ENCODE data around the gene BHLHA15. TPM values are rescaled to one million over a fixed set of nuclear protein-coding genes. Genes with fewer than 3 reads are reported as not detected.

BHLHA15 gene
- total and polyA plus RNA-seq, 9 of the 15 experiments (the other 6 are each of a cell fraction or from before 2014, with no cell fraction given): 0.22 to 2.0 (median 1.1) TPM; not detected in 4

DNA sequence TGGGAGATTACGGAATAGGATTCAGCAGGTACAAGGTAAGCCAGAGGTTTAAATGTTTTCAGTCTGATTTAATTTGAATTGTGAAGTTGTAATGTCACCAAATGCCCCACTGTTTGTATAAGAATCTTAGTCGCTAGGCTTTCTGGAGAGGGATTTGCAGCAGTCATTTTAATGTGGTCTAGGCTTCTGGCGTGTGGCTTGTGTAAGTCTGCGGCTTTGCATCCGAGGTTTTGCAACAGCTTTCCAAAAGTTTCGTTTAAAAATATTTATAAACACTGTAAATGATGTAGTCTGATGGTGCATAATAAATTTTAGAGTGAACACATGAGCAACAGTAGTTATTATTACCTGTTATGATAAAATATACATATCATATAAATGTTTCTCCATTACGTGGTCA is 26.1 kb upstream of the BHLHA15 start:
- no peak for DNase-seq (ENCODE audit: extremely low read depth in 1 of 4, low spot score in 3 of 4)
- CTCF ChIA-PET (ENCODE audit: low intra/inter-chr PET ratio): no interaction called here
- Histone ChIP-seq H2AFZ (ENCODE audit: low read depth, low read length) (no peak overlapping the region), H3K4me2 (ENCODE audit: insufficient read depth, low read length) (no peak overlapping the region), H3K27me3 (ENCODE audit: control insufficient read depth in 2 of 2, insufficient read depth in 2 of 2, low read length in 2 of 2) (no peaks in the 10 kb centered on the region), H4K20me1 (replicated peaks; ENCODE audit: control insufficient read depth, insufficient read depth, low read length) (no peaks in the 10 kb centered on the region), H3K27ac (ENCODE audit: extremely low read depth, low read depth, low read length) (no peak overlapping the region), H3K79me2 (ENCODE audit: control insufficient read depth, insufficient read depth, low read length) (no peaks in the 10 kb centered on the region), H3K9me3 (replicated peaks; ENCODE audit: control insufficient read depth, insufficient read depth, low read depth, low read length) (no peaks in the 10 kb centered on the region), H3K4me1 (replicated peaks in 1 of 2; ENCODE audit: control insufficient read depth in 2 of 2, insufficient read depth in 2 of 2, low read length in 2 of 2) (peaks cover 3% of the 10 kb centered on the region in 2 experiments; a peak in 1 of 5 replicates), H3K4me3 (no peak overlapping the region), H3K9me1 (ENCODE audit: control insufficient read depth, insufficient read depth, low read length) (no peaks in the 10 kb centered on the region), H3K36me3 (ENCODE audit: control insufficient read depth, insufficient read depth, low read length) (peaks cover 8% of the 10 kb centered on the region; the same call in 1 of the 3 replicates), H3K9ac (ENCODE audit: insufficient read depth in 1 of 2, low read depth in 2 of 2, low read length in 2 of 2) (no peak overlapping the region)
- intact Hi-C loops (cut with micrococcal nuclease): no loop called here
- TF ChIP-seq GABPA (tag; conservative IDR thresholded peaks at IDR 0.05; ENCODE audit: low read depth): no peak
- TF ChIP-seq FOSL1 (tag; conservative IDR thresholded peaks at IDR 0.05): no peak
- TF ChIP-seq, protein P1, sequence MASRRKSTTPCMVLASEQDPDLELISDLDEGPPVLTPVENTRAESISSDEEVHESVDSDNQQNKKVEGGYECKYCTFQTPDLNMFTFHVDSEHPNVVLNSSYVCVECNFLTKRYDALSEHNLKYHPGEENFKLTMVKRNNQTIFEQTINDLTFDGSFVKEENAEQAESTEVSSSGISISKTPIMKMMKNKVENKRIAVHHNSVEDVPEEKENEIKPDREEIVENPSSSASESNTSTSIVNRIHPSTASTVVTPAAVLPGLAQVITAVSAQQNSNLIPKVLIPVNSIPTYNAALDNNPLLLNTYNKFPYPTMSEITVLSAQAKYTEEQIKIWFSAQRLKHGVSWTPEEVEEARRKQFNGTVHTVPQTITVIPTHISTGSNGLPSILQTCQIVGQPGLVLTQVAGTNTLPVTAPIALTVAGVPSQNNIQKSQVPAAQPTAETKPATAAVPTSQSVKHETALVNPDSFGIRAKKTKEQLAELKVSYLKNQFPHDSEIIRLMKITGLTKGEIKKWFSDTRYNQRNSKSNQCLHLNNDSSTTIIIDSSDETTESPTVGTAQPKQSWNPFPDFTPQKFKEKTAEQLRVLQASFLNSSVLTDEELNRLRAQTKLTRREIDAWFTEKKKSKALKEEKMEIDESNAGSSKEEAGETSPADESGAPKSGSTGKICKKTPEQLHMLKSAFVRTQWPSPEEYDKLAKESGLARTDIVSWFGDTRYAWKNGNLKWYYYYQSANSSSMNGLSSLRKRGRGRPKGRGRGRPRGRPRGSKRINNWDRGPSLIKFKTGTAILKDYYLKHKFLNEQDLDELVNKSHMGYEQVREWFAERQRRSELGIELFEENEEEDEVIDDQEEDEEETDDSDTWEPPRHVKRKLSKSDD (conservative IDR thresholded peaks at IDR 0.05; ENCODE audit: low read length): no peak
- TF ChIP-seq, protein P2, sequence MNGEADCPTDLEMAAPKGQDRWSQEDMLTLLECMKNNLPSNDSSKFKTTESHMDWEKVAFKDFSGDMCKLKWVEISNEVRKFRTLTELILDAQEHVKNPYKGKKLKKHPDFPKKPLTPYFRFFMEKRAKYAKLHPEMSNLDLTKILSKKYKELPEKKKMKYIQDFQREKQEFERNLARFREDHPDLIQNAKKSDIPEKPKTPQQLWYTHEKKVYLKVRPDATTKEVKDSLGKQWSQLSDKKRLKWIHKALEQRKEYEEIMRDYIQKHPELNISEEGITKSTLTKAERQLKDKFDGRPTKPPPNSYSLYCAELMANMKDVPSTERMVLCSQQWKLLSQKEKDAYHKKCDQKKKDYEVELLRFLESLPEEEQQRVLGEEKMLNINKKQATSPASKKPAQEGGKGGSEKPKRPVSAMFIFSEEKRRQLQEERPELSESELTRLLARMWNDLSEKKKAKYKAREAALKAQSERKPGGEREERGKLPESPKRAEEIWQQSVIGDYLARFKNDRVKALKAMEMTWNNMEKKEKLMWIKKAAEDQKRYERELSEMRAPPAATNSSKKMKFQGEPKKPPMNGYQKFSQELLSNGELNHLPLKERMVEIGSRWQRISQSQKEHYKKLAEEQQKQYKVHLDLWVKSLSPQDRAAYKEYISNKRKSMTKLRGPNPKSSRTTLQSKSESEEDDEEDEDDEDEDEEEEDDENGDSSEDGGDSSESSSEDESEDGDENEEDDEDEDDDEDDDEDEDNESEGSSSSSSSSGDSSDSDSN (IDR thresholded peaks at IDR 0.05; ENCODE audit: borderline replicate concordance in 1 of 2, low read depth in 2 of 2, low read length in 2 of 2): no peak
- no peak for TF ChIP-seq MTA1 (IDR thresholded peaks at IDR 0.05; ENCODE audit: borderline replicate concordance)
- TF ChIP-seq SRF (CRISPR knock-in tag; IDR thresholded peaks at IDR 0.05): no peak
- no peak for TF ChIP-seq CCNT2 (IDR thresholded peaks at IDR 0.05; ENCODE audit: borderline replicate concordance, extremely low read depth, insufficient read length, low read depth, low read length)
- FAIRE-seq: no peak
- POLR2A ChIA-PET: interaction anchor here (1.4 kb wide), 1 partner anchor 22 kb away, joined by 4 read pairs; no protein-coding TSS in a partner anchor
- WGBS (ENCODE audit: insufficient coverage, low coverage, missing lambda C conversion rate): 85% methylated on average over 7 of the region's 7 CpGs
- in situ Hi-C loops (cut with MboI): no loop called here
- no peak for ATAC-seq
- no TSS peak for BruUV-seq (replicated peaks)

Measured in K562 (cell line).